HT1080 (cell line): Measurements from ENCODE around the gene RPAIN. TPM values are rescaled to one million over a fixed set of nuclear protein-coding genes. Genes with fewer than 3 reads are reported as not detected.

Experiments
- DNase-seq: peaks from one replicate; pipeline ENCODE4 v3.0.0-alpha.2; 2015; ENCODE audit warnings: low read depth
- polyA plus RNA-seq, 2 experiments: library from polyadenylated mRNA; depleted of rRNA; stranded (reverse); fragments of >200 nt; gene quantifications; 2 replicates each; pipeline ENCODE4 v1.2.3, GENCODE V29; 2015
- total RNA-seq: library from RNA; depleted of rRNA; stranded (reverse); fragments of >200 nt; shearing (Covaris generic); gene quantifications from 2 replicates; pipeline ENCODE4 v1.2.3, GENCODE V29; 2014; rRNA removed

Gene RPAIN
- 45.8 and 68.7 TPM in 2 replicates for total RNA-seq
- polyA plus RNA-seq (2015; cell fraction: cytosol; rRNA removed) = 33.7 and 55.8 TPM in 2 replicates
- polyA plus RNA-seq (2015; cell fraction: nucleus; rRNA removed) = 51.8 and 60.2 TPM in 2 replicates

- DNase-seq = no peak
These were observed at the start of gene RPAIN for GRCh38 chr17:5419959-5420653. Gene RPAIN, plus strand, starts transcription at chr17:5420182. Its CDS starts 29 bp downstream, at chr17:5420211.

GRCh38 chr17:5370411-5370810 is 49.6 kb upstream of the RPAIN start:
- no peak for DNase-seq

GRCh38 chr17:5373112-5373511 is 46.9 kb upstream of the RPAIN start:
- no peak for DNase-seq

GRCh38 chr17:5378566-5379207 is 41.3 kb upstream of the RPAIN start:
- DNase-seq = no peak

- DNase-seq = no peak
These were observed 40.5 kb upstream of the RPAIN start for GRCh38 chr17:5379351-5380107.

GRCh38 chr17:5380491-5381135 is 39.4 kb upstream of the RPAIN start:
- no peak for DNase-seq

- DNase-seq = no peak
These were observed 38.4 kb upstream of the RPAIN start for GRCh38 chr17:5381542-5381941.

- no peak for DNase-seq
These were observed 28.3 kb upstream of the RPAIN start for GRCh38 chr17:5391678-5392077.

- DNase-seq = no peak
These were observed 23.4 kb upstream of the RPAIN start for GRCh38 chr17:5396612-5397011.

GRCh38 chr17:5399767-5400166 is 20.2 kb upstream of the RPAIN start:
- no peak for DNase-seq

GRCh38 chr17:5405400-5405799 is 14.6 kb upstream of the RPAIN start:
- no peak for DNase-seq

- DNase-seq = no peak
These were observed 11.8 kb upstream of the RPAIN start for GRCh38 chr17:5408186-5408585.

- DNase-seq = no peak
These were observed 9.2 kb upstream of the RPAIN start for GRCh38 chr17:5410594-5411272.

GRCh38 chr17:5413682-5414081 is 6.3 kb upstream of the RPAIN start:
- DNase-seq = peak; percentile 86

GRCh38 chr17:5416901-5417300 is 3.1 kb upstream of the RPAIN start:
- DNase-seq = no peak

GRCh38 chr17:5418858-5419355 is 1.1 kb upstream of the RPAIN start:
- peak; percentile 35 for DNase-seq

- DNase-seq = peak; percentile 98
These were observed 525 bp upstream of the RPAIN start, which contains the start of gene NUP88 for GRCh38 chr17:5419356-5419958. Gene NUP88, minus strand, starts transcription at chr17:5419662. Its CDS starts 12 bp downstream, at chr17:5419650.

GRCh38 chr17:5422505-5422904 is 2.5 kb downstream of the RPAIN start:
- peak; percentile 85 for DNase-seq

- no peak for DNase-seq
These were observed 4.9 kb downstream of the RPAIN start for GRCh38 chr17:5424909-5425308.

- DNase-seq = no peak
These were observed 5.8 kb downstream of the RPAIN start for GRCh38 chr17:5425826-5426225.
